Measurements from ENCODE around the gene FKBP14.
"Not testable (repeated sequence)": the region's sequence is repeated elsewhere in the genome, so short reads cannot be mapped to it uniquely, and the experiment has no call there.

The FKBP14 gene

DNA sequence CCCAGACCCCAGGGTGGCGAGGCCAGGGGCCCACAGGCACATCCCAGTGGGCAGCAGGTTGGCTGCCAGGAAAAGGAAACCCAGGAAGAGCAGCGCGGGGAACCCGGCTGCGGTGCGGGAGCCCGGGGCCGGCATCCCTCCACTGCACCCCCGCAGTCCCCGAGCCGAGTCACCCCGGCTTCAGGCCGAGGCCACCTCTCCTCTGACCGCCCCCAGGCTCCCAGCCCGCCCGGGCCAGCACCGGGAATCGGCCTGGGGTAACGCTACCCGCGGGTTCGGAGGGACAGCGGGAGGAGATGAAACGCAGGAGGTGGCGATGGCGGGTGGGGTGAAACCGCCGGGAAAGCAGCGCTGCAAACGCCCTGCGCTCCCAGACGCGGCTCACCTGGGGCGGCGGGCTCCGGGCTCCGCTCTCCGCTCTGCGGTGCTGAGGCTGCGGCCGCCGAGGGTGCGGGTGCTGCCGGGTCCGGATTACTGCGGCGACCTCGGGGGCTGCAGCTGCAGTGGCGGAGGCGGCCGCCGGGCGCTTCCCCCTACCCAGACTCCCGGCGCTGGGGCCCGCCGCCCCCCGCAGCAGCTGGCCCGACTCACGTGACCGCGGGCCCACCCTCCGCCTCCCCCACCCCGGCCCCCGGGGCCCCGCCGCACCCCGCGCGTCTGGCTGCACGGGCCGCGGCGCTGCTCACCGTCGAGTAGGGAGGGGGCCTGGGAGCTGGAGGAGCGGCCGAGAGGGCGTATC, 37.1 kb downstream of the FKBP14 start, which contains the start of gene SCRN1:
TSS of gene SCRN1 (minus strand) at position 545 of the 739 bp plus-strand sequence. CDS start 20,734 bp downstream, outside the sequence.
- peak; percentile 44 for DNase-seq

DNA sequence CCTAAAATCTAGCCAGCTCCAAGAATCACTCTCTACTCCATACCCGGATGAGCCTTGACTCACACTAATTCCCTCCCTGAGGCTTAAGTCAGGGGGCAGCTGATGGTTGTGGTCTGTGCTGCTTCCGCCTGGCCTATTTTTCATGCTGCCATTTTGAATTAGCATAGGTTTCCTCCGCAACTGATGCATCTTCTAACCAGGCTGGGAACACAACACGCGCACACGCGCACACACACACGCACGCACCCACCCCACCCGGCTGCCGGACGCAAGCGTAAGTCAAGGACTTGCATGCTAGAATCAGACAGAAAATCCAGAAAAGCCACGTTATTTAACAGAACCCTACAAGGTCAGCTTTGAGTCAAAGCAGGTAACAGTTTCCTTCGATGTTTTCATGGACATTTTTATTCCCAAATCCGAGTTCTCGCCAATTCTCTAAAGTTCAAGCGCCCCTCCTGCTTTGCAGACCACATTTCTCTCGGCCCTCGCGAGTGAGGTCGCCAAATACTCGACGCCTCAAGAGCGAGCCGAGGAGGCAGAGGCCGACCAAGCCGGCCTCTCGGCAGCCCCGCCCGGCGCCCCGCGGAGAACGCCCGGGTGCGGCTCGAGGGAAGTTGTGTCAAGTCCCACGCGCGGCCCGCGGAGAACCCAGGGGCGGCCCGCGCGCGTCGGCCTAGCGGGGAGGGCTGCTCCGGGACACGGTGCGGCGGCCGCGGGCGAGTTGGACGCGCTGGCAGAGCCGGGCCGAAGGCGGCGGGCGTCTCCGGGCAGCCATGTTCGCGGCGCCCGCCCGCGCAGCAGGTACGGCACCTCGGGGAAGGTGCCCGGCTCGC, 37.9 kb downstream of the FKBP14 start:
- DNase-seq = peak; percentile 69

DNA sequence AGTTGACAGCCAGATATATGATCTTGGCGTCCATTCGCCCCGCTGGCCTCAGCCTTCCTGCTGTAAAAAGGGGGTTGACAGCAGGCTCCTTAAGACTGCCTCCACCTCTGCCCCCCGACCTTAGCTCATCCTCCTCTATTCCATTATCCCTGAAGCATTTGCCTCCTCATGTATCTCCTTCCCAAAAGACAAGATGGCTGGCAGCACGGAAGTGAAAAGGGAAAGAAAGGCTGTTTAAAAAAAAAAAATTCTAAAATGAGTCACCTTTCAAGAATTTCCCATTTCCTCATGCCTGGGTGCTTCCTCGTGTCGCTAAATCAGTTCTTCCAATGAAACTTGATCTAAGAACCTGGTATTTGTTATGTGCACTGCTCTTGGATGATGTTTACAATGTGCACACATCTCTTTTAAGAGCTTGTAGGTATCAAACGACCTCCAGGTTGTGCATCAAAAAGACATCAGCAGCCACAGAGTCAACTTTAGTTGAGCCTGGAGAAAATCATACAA, 38.6 kb downstream of the FKBP14 start:
- peak; percentile 16 for DNase-seq

DNA sequence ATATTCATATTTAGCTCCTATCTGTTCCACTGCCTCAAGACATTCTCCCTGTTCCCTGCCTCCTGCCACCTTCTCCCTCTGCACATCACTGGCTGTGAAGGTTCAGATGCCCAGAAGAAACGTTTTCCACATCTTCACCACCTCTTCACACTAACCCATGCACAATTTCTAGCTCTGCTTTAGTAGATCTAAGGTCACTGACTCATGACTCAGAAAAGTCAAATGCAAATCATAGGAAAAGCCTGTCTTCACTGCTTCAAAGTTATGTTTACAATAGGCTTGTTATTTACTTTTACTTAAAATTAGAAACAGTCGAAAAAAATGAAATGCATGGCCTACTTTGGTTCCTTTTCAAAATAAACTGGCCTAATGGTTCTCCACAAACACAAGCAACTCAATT, 39.4 kb downstream of the FKBP14 start:
- DNase-seq = no peak

DNA sequence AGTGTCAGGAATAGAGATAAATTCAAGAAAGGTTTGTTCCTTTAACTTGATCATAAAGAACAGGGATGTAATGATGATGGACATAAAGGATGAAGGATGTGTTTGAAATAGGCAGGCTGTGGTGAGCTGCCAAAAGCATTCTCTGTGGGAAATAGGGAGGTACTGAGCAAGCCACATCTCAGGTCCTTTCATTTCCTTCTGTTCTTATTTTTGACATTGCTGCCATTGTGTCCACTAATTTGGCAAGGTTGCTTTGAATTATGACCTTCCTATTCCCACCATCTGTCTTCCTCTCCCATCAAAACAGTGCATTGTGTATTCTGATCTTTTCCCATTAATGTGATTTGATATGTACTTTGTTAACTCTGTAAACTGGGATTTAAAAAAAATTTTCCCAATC, 46.4 kb downstream of the FKBP14 start:
- no peak for DNase-seq

DNA sequence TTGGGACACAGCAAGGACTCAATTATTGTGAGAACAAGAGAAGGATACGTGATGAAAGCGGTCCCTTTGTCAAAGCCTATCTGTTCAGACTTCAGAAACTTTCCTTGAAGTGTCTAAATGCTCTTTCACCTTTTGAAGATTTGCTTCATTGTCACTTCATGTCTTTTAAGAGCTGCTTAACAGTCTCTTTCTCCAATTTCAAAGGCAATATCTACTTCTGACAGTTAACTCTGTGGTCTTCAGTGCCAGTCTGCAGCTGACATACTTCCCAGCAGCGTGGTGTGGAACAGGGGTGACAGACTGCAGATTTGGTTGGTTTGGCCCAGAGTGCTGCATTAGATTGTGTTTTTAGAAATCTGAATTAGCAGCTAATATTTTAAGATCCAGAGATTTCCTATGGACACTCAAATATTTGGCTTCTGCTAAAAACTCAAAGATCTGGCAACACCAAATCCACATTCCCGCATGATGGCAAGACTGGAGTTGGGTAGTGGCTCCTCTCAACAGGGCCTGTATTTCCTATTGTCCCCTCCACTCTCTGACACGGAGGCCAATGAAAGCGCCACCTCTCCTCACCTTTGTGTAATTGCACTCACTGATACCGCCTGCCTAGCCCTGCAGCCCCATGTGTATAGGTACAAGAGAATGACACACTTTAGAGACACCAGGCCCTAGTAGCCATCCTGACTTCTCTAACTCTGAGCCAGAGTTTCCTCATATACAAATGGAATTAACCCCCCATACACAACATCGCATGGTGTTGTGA, 48.4 kb downstream of the FKBP14 start:
- DNase-seq = no peak

DNA sequence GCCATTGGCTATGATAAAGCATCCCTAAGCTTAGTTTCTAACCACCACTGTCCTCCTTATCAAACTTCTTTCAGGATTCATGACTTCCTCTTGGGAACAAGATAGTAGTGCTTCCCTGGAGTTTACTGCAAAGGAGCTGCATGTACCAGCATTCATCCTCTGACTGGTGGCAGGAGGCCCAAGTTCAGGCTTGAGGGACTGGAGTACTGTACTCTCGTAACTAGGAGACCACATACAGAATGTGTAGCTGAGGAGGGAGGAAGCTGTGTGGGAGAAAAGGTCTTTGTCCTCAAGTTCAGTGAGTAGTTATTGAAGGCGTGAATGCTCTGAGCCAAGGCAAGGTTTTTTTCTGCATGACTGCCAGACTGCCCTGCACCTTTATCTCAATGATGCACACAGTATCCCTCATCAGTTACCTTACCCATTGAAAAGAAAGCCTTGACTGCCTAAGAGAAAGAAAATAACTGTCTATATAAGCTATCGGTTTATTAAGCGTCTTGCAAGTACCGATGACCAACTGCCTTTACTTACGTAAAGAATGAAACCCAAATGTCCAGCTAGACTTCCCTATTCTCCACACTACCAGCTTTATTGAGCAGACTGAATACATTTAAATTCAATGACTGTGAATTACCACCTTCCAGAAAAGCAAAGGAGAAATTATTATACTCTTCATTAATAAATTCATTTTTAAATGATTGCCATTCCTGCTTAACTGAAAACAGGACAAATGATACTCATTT, 49.7 kb downstream of the FKBP14 start:
- DNase-seq = no peak

DNA sequence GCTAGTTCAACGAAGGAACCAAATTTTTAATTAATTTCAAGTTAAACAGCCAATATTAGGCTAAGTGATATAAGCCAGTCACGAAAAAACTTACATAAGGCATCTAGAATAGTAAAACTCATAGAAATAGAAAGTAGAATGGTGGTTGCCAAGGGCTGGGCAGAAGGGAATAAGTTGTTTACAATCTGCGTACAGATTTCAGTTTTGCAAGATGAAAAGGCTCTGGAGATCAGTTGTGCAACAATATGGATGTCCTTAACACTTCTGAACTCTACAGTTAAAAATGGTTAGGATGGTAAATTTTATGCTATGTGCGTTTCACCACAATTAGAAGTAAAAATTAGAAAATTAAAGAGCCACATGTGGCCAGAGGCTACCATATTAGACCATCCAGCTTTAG, 50.2 kb downstream of the FKBP14 start:
- no peak for DNase-seq

DNA sequence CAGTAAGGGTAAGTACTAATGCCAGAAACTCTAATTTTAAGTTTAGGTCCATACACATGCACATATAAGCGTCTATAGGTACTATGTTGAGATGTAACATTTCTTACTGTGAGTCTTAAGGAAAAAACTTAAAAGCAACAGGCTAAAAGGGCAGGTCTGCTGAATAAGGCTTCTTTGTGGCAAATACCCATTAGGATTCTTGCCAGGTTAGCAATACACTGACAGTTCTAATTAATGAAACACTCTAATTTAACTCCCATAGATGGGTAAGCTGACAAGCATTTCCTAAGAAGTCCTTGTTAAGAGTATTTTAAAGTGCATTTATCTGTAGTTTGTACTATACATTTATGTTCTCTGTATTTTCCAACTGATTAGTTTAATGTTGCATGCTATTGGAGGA, 50.9 kb downstream of the FKBP14 start:
- no peak for DNase-seq

DNA sequence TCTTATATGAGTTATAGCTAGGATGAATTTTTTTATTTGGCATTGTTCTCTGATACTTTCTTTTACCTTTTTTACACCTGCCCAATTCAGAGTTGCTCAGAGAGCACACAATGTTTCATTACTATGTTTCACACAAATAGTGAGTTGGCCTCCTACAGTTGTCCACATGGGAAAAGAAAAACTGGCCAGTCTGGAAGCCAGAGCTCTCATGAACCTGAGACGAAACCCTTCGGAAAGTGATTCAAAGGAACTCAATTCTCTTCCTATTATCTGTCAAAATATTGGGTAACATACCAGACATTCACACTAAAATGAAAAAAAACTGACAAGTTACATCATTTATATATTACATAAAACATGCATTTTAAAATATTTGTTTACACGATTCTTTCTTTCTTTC, 52.2 kb downstream of the FKBP14 start:
- no peak for DNase-seq

DNA sequence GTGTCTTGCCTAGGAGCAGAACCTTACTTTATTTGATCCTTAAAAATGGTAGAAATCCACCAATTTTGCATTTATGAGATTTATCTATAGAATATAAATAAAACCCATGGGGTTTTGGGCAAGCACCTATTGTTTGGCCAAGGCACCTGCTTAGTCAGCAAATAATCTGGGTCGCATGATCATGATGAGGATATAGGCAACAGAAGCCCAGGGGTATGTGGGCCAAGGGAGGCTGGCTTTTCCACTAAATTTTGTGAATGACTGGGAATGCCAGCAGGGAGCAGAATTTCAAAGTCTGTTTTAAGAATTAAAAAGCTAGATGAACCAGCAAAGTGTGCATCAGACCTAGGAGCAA, 54.2 kb downstream of the FKBP14 start:
- DNase-seq = no peak

DNA sequence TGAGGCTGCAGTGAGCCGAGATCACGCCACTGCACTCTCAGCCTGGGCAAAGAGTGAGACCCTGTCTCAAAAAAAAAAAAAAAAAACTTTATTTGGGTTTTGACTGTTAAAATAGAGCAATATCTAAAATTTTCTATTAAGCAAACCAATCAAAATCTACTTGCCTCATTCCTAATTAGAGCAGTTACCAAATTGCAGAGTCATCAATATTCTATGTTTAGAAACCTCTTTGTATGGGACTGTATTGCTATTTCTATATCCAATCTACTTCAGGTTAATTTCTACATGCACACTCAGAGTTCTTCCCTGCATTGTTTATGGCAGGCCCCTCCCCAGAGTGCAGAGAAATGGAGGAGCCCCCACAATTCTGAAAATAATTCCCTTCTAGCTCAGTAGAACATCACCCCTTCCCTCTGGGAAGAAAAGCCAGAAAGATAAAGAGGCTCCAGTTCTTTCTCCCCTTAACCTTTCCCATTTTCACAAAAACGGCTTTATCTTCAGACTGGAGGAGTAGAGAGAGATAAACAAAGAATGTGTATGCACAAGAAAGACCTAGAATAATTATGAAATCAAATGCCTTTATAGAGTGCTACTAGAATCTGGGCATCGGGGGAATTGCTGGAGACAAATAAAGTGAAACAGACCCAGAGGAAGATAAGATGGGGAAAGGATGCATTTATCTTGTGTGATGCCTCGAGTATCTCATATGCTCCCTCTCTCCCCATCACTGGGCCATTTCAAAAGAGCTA, 54.8 kb downstream of the FKBP14 start:
- no peak for DNase-seq

DNA sequence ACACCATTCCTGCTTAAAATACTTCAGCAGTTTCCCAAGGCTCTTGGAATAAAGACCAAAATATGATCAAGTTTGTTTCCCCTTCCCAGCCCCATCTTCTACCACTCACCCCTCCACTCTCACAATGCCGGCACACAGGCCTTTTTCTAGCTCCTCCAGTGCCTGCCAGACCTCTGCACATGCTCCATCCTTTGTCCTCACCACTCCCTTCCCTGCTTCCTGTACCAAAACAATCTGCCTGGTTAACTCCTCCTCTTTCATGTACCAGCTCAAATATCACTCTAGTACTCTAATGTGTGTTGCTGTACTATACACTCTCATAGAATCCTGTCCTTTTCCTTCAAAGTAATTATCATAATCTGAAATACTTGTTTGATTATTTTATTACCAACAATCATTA, 56.3 kb downstream of the FKBP14 start:
- no peak for DNase-seq

DNA sequence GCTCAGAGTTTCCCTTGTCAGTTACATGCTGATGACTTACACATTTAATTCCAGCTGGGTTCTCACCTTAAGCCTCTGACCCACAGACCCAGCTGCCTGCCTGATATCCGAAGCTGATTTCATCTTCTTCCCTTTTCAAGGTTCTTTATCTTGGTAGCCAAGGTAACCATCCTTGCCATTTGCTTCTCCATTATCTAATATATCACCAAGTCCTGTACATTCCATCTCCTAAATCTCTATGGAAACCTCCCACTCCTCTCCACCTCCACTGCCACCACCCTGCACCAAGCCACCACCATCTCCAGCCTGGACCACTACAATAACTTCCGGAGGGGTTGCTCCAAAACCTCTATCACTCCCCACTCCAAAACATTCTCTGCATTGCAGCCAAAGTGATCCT, 56.8 kb downstream of the FKBP14 start:
- no peak for DNase-seq

DNA sequence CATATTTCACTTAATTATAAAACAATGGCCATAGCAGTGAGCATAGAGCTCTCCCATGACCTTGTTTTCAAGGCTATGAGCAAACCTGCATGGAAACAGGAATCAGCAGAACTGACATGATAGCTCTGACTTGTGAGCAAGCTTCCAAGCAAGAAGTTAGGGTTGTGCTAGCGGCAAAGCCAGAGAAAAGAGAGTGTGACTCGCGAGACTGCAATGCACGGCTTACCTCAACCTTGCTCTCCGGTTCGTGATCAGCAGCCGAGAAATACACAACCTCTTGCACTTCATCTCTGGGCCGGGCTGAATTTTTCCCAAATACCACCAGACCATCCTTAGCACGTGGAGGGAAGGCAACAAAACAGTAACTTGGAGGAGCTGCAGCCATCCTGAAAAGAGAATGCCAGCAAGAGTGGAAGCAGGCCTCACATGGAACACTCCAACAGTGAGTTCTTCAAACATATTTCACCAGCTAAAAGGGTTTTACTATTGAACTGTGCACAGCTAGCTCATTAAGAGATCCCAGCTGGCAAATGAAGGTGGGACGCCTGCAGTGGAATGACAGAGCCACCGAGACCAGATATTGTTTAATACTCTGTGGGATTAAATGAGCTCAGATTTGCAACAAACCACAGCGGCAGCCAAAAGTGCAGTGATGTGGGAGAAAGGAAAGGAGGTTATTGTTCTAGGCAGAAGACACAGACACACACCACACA, 57.7 kb downstream of the FKBP14 start:
- DNase-seq = no peak

DNA sequence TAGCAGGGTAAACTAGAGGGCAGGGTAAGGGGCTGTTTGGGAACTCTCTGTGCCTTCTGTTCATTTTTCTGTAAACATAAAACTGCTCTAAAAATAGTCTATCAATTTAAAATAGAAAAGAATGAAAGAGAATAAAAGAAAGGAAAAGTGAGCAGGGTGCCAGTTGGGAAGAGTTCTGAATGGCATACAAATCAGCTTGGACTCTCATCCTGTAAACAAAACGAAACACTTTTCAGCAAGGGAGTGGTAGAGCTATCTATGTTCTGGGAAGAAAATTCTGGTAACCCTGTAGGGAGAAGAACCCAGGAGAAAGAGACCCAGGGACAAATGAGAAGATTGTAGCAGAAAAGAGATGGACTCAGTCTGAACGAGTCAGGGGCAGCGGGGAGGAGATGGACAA, 61.5 kb downstream of the FKBP14 start:
- DNase-seq = no peak

DNA sequence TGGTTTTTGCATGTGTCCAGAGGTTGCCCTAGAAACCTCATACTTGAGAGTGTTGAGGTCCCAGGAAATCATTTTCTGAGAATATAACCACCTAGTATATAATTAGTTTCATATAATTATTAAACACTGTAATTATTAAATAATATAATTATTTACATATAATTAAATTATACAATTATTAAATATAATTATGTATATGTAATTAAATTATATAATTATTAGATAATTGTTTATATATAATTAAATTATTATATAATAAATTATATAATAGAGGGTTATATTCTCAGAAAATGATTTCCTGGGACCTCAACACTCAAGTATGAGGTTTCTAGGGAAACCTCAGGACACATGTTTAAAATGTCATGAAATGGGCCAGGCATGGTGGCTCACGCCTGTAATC, 64.5 kb downstream of the FKBP14 start:
- no peak for DNase-seq

DNA sequence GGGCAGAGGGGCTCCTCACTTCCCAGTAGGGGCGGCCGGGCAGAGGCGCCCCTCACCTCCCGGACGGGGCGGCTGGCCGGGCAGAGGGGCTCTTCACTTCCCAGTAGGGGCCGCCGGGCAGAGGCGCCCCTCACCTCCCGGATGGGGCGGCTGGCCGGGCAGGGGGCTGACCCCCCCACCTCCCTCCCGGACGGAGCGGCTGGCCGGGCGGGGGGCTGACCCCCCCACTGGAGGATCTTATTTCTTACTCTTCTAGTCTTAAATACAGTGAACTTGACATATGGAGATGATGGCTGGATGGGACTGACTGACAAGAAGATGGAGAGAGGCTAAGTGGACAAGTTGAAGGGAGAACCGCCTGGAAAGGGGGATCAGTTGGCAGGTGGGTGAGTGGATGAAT, 64.9 kb downstream of the FKBP14 start:
- not testable (repeated sequence) for DNase-seq
